GM12878 (cell line): ENCODE results near the gene NDOR1. TPM values are rescaled to one million over a fixed set of nuclear protein-coding genes. Genes with fewer than 3 reads are reported as not detected.

ENCODE experiments used
- ATAC-seq: fragments of 200-7000 bp; cut with Tn5 transposase; 3 replicates; pipeline ENCODE4 v1.9.1; 2020; ENCODE audit warnings: mild to moderate bottlenecking, moderate library complexity
- BruUV-seq: library from RNA; stranded (reverse); fragments of 400-500 nt; replicated peaks from 2 replicates; lab custom pipeline; 2021; lab: Mats Ljungman, UMichigan
- CTCF ChIA-PET: fragments of 300-600 bp; sonication (Branson Sonifier 250); formaldehyde crosslinking; extraction: SDS; loops from one replicate; lab custom pipeline; 2021; ENCODE audit warnings: inconsistent platforms; lab: Yijun Ruan, JAX
- POLR2A ChIA-PET: fragments of 350-600 bp; formaldehyde crosslinking; extraction: SDS; loops from one replicate; lab custom pipeline; 2021; ENCODE audit warnings: inconsistent platforms; lab: Charles Lee
- RAD21 ChIA-PET: fragments of 300-600 bp; sonication (Branson Sonifier 250); formaldehyde crosslinking; loops from one replicate; lab custom pipeline; 2023; ENCODE audit warnings: antibody characterized with exemption; ENCODE audit not compliant: unreplicated experiment; lab: Charles Lee
- SMC1A ChIA-PET: fragments of 300-600 bp; sonication (Branson Sonifier 250); formaldehyde crosslinking; loops from one replicate; lab custom pipeline; 2023; ENCODE audit not compliant: unreplicated experiment, uncharacterized antibody; lab: Charles Lee
- DNase-seq: peaks from one replicate; pipeline ENCODE4 v3.0.0-alpha.2; 2011; ENCODE audit warnings: low read depth, low spot score
- FAIRE-seq: peaks from 3 replicates; lab custom pipeline; 2011; peaks lifted over from hg19 to GRCh38; lab: Jason Lieb, UNC
- H2AFZ ChIP-seq: 2 replicates; pipeline ENCODE4 v1.6.0; 2011; ENCODE audit warnings: low read depth, low read length, control low read depth; ENCODE audit not compliant: control insufficient read depth
- H3K27ac ChIP-seq: 2 replicates; pipeline ENCODE4 v1.5.1; 2011; ENCODE audit warnings: control low read depth; ENCODE audit not compliant: control insufficient read depth, insufficient read depth
- H3K27me3 ChIP-seq, 2 experiments: replicated peaks in 1 of 2; 2 replicates each; pipeline versions ENCODE4 v1.6.0 to v1.6.1; 2011; ENCODE audit warnings: low read length in 1 of 2; ENCODE audit not compliant: control insufficient read depth in 2 of 2, insufficient read depth in 2 of 2
- H3K36me3 ChIP-seq, 2 experiments: 2 replicates each; pipeline ENCODE4 v1.5.1; 2011; ENCODE audit warnings: low read length in 1 of 2; ENCODE audit not compliant: control insufficient read depth in 2 of 2, insufficient read depth in 2 of 2
- H3K4me1 ChIP-seq: 2 replicates; pipeline ENCODE4 v1.6.1; 2011; ENCODE audit warnings: mild to moderate bottlenecking, low read length, moderate library complexity, mixed read lengths; ENCODE audit not compliant: control insufficient read depth, insufficient read depth
- H3K4me2 ChIP-seq: 2 replicates; pipeline ENCODE4 v1.6.0; 2011; ENCODE audit warnings: control low read depth; ENCODE audit not compliant: control insufficient read depth, insufficient read depth
- H3K4me3 ChIP-seq: fragments of 200-600 bp; sonication (generic); 2 replicates; pipeline ENCODE4 v1.5.1; 2016
- H3K79me2 ChIP-seq: 2 replicates; pipeline ENCODE4 v1.6.0; 2011; ENCODE audit warnings: low read length; ENCODE audit not compliant: control insufficient read depth, insufficient read depth
- H3K9ac ChIP-seq: 2 replicates; pipeline ENCODE4 v1.8.0; 2011; ENCODE audit warnings: low read length, control low read depth, mixed read lengths; ENCODE audit not compliant: control insufficient read depth, insufficient read depth
- H3K9me3 ChIP-seq: replicated peaks from 3 replicates; pipeline ENCODE4 v1.5.1; 2011; ENCODE audit warnings: mild to moderate bottlenecking, low read length; ENCODE audit not compliant: control insufficient read depth, insufficient read depth
- H4K20me1 ChIP-seq: 2 replicates; pipeline ENCODE4 v1.6.0; 2011; ENCODE audit not compliant: control insufficient read depth, insufficient read depth
- CUX1 ChIP-seq: IDR thresholded peaks from 2 replicates; pipeline ENCODE4 v1.6.1; 2012; ENCODE audit warnings: improper control_type of control experiment, low read depth, low read length; ENCODE audit not compliant: insufficient replicate concordance
- E2F4 ChIP-seq: IDR thresholded peaks from 2 replicates; pipeline ENCODE4 v1.6.1; 2012; ENCODE audit warnings: low read depth, low read length, improper control_type of control experiment
- GABPA ChIP-seq: IDR thresholded peaks from 2 replicates; pipeline ENCODE4 v1.6.1; 2014; ENCODE audit warnings: antibody characterized with exemption, low read depth, mild to moderate bottlenecking, inconsistent platforms
- IKZF1 ChIP-seq: fragments of 450-650 bp; conservative IDR thresholded peaks from 2 replicates; pipeline ENCODE4 v1.6.1; 2017; ENCODE audit warnings: antibody characterized with exemption, mild to moderate bottlenecking
- IKZF2 ChIP-seq, 2 experiments: fragments of 450-650 bp; IDR thresholded peaks; 2 replicates each; pipeline ENCODE4 v1.6.1; 2017; ENCODE audit warnings: mild to moderate bottlenecking in 2 of 2, moderate library complexity in 2 of 2
- MAX ChIP-seq: IDR thresholded peaks from 2 replicates; pipeline ENCODE4 v1.6.1; 2012; ENCODE audit warnings: low read depth, low read length, improper control_type of control experiment
- MEF2B ChIP-seq: fragments of 450-650 bp; IDR thresholded peaks from 2 replicates; pipeline ENCODE4 v1.6.1; 2018; ENCODE audit warnings: mild to moderate bottlenecking, moderate library complexity; ENCODE audit not compliant: partially characterized antibody, poor library complexity, severe bottlenecking
- MTA2 ChIP-seq: fragments of 450-650 bp; IDR thresholded peaks from 2 replicates; pipeline ENCODE4 v1.6.1; 2016; ENCODE audit warnings: low read depth, mild to moderate bottlenecking, moderate library complexity
- PAX5 ChIP-seq: IDR thresholded peaks from 2 replicates; pipeline ENCODE4 v1.6.1; 2011; ENCODE audit warnings: low read depth, low read length, borderline replicate concordance
- RAD21 ChIP-seq: IDR thresholded peaks from 2 replicates; pipeline ENCODE4 v1.6.1; 2011; ENCODE audit warnings: mild to moderate bottlenecking, low read depth, low read length, moderate library complexity; ENCODE audit not compliant: insufficient read depth
- RCOR1 ChIP-seq: conservative IDR thresholded peaks from 2 replicates; pipeline ENCODE4 v1.6.1; 2012; ENCODE audit warnings: low read depth, low read length, improper control_type of control experiment
- RELA ChIP-seq: fragments of 450-650 bp; IDR thresholded peaks from 2 replicates; pipeline ENCODE4 v1.8.0; 2014; ENCODE audit warnings: borderline replicate concordance; ENCODE audit not compliant: partially characterized antibody
- SIN3A ChIP-seq: IDR thresholded peaks from 2 replicates; pipeline ENCODE4 v1.6.1; 2012; ENCODE audit warnings: low read depth, low read length, improper control_type of control experiment
- SMARCA5 ChIP-seq: fragments of 450-650 bp; IDR thresholded peaks from 2 replicates; pipeline ENCODE4 v1.6.1; 2017; ENCODE audit warnings: mild to moderate bottlenecking
- SPI1 ChIP-seq: IDR thresholded peaks from 2 replicates; pipeline ENCODE4 v1.6.1; 2011; ENCODE audit warnings: low read depth, mild to moderate bottlenecking, low read length, moderate library complexity, borderline replicate concordance; ENCODE audit not compliant: insufficient read depth
- WGBS: methylation state at CpG from one replicate; pipeline ENCODE4 v1.1.6; 2016; ENCODE audit warnings: low lambda C conversion rate; ENCODE audit not compliant: insufficient replicate concordance, insufficient coverage; ENCODE audit errors: missing lambda C conversion rate; 5-methylcytosine and 5-hydroxymethylcytosine counted together
- in situ Hi-C: fragments of 300-500 bp; cut with MboI; formaldehyde crosslinking; loops from 9 replicates; pipeline ENCODE4 v1.14.3; 2018; ENCODE audit warnings: mixed read lengths
- intact Hi-C: fragments of 100-400 bp; cut with micrococcal nuclease; formaldehyde crosslinking; loops from one replicate; pipeline ENCODE4 v1.14.2; 2022; ENCODE audit not compliant: unreplicated experiment
- polyA plus RNA-seq, 11 experiments: library from polyadenylated mRNA; depleted of rRNA in 4 of 11; unstranded in 6 of 11; stranded (reverse) in 5 of 11; fragments of >200 nt; fragmentation: Nextera tagmentation in 4 of 11; fragmentation: Illumina TruSeq in 1 of 11; extraction: Ambion mirVana in 4 of 11; extraction: Trizol in 1 of 11; gene quantifications; 1 replicate in 1 of 11; 2 replicates in 10 of 11; pipeline versions ENCODE4 v1.2.1 to v1.2.3, GENCODE V29; 2011 to 2016; ENCODE audit warnings: inconsistent platforms in 2 of 11, missing spikeins in 2 of 11, low read depth in 1 of 11
- total RNA-seq, 4 experiments: library from RNA; depleted of rRNA in 3 of 4; stranded (reverse); fragments of >200 nt in 3 of 4; fragmentation: Illumina TruSeq in 1 of 4; extraction: Trizol in 1 of 4; gene quantifications; 2 replicates each; pipeline versions ENCODE4 v1.2.1 to v1.2.3, GENCODE V29; 2013 to 2021

NDOR1 gene
- total and polyA plus RNA-seq, 10 of the 15 experiments (the other 5 are each of a cell fraction or from before 2014, with no cell fraction given): 0.04 to 32.9 (median 11.1) TPM

DNA sequence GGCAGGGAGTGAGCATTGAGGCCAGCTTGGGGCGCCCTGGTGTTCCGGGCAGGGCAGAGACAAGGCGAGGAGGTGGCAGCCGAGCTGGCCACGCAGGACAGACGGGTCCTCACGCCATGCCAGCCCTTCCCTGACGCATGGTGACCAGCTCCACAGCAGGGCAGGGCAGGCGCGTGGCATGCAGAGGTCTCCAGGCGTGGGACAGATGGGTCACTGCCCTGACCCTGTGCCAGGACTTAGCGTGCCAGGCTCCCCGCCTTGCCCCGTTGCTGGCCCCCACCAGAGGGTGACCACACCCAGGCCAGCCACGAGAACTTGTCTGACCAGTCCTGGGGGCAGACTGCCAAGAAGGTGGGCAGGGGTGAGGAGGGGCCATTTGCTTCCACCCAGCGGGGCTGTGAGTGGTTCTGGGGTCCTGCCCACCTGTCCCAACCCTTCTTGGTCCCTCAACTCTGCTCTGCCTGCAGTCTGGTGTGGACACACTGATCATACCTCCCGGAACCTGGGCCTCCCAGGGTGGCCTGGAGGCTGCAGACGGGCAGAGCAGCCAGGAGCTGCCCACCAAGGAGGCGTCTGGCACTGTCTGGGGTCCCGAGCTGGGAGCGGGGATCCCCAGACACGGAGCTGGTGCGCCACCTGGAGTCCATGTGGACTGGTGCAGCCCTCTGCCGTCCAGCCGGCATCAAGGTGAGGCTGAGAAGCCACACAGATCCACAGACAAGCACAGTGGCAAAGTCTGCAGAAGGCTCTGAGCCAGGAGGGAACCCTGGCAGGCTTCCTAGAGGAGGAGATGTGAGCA, 21.8 kb downstream of the NDOR1 start, which contains the start of gene RNF224:
Gene RNF224 (plus strand): TSS at position 449 of the 799 bp plus-strand sequence. CDS start 834 bp downstream, outside the sequence.
- Histone ChIP-seq H3K4me1 (peaks cover 16% of the 10 kb centered on the region), H3K27me3 (no peaks in the 10 kb centered on the region), H4K20me1 (no peaks in the 10 kb centered on the region), H3K9ac (no peak within 1 kb of the TSS), H3K4me3 (no peak within 1 kb of the TSS), H3K4me2 (no peak within 1 kb of the TSS), H3K79me2 (no peaks in the 10 kb centered on the region), H3K9me3 (no peaks in the 10 kb centered on the region), H3K36me3 (no peaks in the 10 kb centered on the region), H3K27ac (no peak within 1 kb of the TSS), H2AFZ (no peak within 1 kb of the TSS)
- no TSS peak for BruUV-seq
- in situ Hi-C loops (loop anchor here (5.0 kb wide), 1 partner anchor 105 kb away; no protein-coding TSS in a partner anchor), intact Hi-C loops (loop anchor here (1.0 to 10.0 kb wide), 2 partner anchors 109 to 182 kb away; partner anchors contain the start of gene NPDC1)
- 48% methylated on average over 25 of the region's 25 CpGs for WGBS
- DNase-seq (no peak), ATAC-seq (peak; percentile 70), FAIRE-seq (peak; percentile 89)
- ChIA-PET RAD21 (interaction anchor here (0.6 to 1.9 kb wide), 11 partner anchors 29 to 181 kb away, joined by 3 to 10 read pairs (median 4); partner anchors contain the start of genes DPP7 and SSNA1), SMC1A (interaction anchor here (0.6 to 3.3 kb wide), 5 partner anchors 100 to 180 kb away, joined by 3 to 11 read pairs (median 3); partner anchors contain the start of gene DPP7), POLR2A (interaction anchor here (0.6 to 1.5 kb wide), 6 partner anchors 25 to 131 kb away, joined by 3 to 6 read pairs (median 4); no protein-coding TSS in a partner anchor), CTCF (interaction anchor here (0.6 to 6.4 kb wide), 24 partner anchors 12 to 276 kb away, joined by 3 to 52 read pairs (median 4); partner anchors contain the start of genes ANAPC2, LRRC26, SSNA1 and TUBB4B)
- TF ChIP-seq PAX5: no peak
- TF ChIP-seq RAD21: peak; percentile 86
- TF ChIP-seq RELA: peak; percentile 72
- TF ChIP-seq RCOR1: no peak
- no peak for TF ChIP-seq SPI1
- no peak for TF ChIP-seq CUX1
- TF ChIP-seq IKZF1: peak; percentile 54; the same call in 1 of the 2 replicates
- no peak for TF ChIP-seq SIN3A
- no peak for TF ChIP-seq GABPA
- TF ChIP-seq E2F4: no peak
- peak; percentile 53; the same call in 1 of the 2 replicates for TF ChIP-seq MAX
- TF ChIP-seq MEF2B: peak; percentile 51
- TF ChIP-seq SMARCA5: peak; percentile 89; the same call in 1 of the 2 replicates
- no peak for TF ChIP-seq IKZF2 (IDR thresholded peaks at IDR 0.05)
- 0 out of 2 replicates have a peak, but pooled peaks have one; percentile 14 for TF ChIP-seq MTA2
